HG03460 (cell line): Measurements from ENCODE around the gene BTBD3.

Experiments
- ATAC-seq: cut with Tn5 transposase; IDR thresholded peaks from one replicate; pipeline ENCODE4 v1.9.1; 2021; ENCODE audit not compliant: unreplicated experiment

The BTBD3 gene

DNA sequence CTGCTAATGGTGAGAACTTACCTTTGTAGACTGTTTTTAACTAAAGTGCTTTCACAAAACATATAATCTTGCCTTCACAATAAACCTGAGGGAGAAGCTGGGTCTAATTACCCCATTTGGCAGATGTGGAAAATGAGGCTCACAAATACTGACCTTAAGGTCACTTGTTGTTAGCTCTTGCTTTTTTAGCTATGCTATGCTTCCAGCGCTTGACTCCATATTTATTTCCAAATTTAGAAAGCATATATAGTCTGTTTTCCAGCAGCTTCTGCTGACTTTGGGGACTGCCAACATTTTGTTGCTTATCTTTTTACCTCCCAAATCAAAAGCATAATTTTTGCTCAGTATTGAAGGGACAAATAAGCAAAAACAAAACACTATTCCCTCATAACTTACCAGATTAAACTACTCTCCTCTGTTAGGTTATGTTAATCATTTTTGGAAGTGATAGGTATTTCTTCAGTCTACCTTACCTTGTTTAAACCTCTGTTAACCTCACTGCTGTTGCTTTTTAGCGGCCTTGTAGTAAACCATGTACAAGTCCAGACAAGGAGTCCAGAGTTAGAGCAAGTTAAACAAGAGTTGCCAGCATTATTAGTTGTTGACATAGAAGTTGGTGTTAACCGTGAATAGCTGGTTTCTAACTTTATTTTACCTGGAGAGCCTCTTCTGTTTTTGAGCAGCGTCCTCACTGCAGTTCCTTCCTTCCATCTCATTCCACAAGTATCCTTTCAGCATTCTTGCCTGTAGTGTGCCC lies 4.9 kb upstream of the BTBD3 start:
- ATAC-seq = no peak

DNA sequence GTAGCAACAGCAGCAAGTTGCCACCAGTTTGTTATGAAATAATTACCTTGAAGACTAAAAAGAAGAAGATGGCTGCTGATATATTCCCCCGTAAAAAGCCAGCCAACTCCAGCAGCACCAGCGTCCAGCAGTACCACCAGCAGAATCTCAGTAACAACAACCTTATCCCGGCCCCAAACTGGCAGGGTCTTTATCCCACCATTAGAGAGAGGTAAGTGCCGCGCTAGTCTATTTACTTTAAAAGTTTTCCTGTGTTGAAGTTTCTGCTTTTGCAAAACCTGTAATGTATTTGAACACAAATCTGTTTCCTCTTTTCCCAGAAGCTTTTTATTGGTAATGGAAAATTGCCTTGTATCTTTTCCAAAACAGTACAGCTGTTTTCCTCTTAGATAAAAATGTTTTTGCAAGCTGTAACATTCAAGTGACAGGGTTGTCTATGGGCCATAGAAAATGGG lies 725 bp downstream of the BTBD3 start:
- ATAC-seq = no peak

DNA sequence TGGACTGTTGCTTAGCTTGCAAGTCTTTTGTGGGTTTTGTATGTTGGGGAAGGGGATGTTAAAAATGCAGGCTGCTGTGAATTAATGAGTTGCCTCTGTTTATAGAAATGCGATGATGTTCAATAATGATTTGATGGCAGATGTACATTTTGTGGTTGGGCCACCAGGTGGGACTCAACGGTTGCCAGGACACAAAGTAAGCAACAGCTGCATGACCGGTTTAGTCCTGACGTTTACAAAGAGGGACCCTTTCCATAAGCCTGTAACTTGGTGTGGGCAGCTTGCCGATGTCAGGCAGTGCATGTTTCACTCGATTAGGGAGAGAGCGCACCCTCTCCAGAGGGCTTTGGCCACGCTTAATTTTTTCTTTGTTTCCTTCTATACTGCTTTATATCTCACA lies 1.3 kb downstream of the BTBD3 start:
- ATAC-seq = no peak

DNA sequence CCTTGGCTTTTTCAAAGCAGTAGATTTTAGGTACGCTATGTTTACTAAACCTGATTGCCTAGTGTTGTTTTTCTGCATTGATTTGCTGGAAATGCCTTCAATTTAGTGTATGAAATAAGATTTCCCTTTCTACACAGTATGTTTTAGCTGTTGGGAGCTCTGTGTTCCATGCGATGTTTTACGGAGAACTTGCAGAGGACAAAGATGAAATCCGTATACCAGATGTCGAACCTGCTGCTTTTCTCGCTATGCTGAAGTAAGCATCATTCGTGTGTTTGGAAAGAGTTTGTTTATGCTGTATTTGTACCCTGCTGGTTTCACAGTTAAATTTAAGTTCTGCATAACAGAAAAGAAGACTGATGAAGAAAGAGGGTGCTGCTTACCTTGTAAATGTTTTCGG lies 1.9 kb downstream of the BTBD3 start:
- ATAC-seq = no peak

DNA sequence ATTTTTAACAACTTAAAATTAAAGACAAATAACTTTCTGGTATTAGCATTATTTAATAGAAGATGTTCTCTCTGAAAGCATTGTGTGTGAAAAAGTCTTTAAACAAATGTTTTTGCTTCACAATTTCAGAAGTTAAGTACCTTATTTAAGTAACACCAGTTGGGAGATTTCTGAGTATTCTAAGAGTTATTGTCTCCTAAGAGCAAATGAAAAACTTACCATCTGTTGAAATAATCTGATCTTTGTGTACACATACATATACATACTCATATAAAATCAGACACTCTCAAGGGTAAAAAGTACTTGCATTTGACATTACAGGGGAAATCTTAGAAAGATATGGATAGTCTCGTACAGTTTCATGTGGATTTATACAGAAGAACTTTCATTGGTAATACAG lies 2.4 kb downstream of the BTBD3 start:
- no peak for ATAC-seq

DNA sequence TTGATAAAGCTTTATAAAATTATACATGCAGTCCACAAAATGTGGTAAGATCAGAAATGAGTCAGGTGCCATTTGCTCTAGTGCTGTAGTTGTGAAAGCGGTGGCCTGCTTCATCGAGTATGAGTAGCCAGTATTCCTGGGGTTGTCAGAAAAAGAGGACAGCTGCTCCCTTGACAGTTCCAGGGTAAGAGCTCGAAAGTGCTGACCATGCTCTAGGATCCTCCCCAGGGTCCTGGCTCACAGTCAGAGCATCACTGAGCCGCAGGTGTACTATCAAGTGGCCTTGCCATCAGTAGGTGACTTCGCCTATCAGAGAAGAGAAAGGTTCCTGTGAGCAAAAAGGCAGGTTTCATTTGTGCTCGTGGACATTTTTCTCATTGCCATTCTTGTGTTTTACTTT lies 3.6 kb downstream of the BTBD3 start:
- ATAC-seq = no peak

DNA sequence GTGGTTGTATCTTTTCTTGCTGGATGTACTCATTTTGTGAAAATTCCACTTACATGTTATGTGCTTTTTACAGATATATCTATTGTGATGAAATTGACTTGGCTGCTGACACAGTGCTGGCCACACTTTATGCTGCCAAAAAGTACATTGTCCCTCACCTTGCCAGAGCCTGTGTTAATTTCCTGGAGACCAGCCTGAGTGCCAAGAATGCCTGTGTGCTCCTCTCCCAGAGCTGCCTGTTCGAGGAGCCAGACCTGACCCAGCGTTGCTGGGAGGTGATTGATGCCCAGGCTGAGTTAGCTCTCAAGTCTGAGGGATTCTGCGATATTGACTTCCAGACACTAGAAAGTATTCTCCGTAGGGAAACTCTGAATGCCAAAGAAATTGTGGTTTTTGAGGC lies 4.9 kb downstream of the BTBD3 start:
- no peak for ATAC-seq

DNA sequence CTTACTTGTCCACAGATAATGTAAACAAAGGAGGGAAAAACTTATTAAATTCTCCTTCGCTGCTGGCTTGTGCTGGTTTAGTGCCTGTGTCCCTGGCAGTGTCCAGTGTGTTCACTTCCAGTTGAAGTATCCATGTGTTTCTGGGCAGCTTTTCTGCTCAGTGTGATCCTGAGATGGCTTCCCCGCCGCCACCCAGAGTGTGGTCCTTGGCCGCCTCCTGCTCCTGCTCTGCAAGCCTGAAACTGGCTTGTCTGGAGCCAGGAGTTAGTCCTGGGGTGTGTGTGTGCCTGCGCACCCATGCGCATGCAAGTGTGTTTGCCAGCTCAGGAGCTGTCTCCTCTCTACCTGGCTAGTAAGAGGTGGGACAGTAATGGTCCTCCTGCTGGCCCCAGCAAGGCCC lies 7.2 kb downstream of the BTBD3 start:
- no peak for ATAC-seq

DNA sequence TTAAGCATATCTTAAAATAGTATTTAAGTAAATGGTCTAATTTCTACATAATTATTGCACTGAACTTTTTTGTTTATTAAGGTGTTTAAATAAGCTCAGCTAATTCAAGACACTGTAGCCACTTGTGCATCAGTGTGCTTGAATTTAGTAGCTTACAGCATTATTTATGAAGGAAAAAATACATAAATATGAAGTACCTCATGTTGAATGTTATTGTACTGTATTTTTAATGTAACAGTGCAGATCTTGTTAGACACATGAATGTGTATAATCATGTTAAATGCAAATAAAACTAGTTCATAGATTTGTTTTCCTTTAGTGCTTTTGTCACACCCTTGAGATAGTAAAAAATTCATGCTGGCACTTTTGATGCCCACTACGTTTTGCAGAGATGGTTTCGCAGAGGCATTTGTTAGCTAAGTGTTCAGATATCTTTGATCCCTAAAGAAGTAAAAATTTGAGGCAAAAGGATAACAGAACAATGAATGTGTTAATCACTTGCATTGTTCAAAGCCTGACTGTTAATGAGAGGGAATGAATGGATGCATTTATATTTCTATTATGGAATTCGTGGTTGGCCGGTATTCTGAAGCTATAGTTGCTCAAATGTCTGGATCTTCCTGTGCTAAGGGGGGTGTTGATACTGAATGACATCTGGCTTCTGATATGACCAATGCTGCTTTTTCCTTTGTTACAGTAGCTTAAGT lies 8.8 kb downstream of the BTBD3 start:
- no peak for ATAC-seq

DNA sequence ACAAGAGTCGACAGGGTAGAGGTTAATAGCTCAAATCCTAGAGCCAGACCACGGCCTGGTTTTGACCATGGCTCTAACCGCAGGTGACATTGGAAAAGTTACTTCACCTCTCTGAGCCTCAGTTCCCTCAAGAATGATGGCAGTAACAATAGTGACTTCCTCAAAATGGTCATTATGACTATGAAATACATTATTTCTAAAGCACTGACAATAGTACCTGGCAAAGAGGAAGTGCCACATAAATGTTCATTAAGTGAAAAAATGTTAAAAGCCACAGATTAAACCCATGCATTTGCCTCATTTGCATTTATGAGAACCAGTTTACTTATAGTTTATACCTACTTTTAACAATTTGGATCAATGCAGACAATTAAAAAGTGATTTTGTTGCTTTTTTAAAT lies 12.3 kb downstream of the BTBD3 start:
- ATAC-seq = no peak

DNA sequence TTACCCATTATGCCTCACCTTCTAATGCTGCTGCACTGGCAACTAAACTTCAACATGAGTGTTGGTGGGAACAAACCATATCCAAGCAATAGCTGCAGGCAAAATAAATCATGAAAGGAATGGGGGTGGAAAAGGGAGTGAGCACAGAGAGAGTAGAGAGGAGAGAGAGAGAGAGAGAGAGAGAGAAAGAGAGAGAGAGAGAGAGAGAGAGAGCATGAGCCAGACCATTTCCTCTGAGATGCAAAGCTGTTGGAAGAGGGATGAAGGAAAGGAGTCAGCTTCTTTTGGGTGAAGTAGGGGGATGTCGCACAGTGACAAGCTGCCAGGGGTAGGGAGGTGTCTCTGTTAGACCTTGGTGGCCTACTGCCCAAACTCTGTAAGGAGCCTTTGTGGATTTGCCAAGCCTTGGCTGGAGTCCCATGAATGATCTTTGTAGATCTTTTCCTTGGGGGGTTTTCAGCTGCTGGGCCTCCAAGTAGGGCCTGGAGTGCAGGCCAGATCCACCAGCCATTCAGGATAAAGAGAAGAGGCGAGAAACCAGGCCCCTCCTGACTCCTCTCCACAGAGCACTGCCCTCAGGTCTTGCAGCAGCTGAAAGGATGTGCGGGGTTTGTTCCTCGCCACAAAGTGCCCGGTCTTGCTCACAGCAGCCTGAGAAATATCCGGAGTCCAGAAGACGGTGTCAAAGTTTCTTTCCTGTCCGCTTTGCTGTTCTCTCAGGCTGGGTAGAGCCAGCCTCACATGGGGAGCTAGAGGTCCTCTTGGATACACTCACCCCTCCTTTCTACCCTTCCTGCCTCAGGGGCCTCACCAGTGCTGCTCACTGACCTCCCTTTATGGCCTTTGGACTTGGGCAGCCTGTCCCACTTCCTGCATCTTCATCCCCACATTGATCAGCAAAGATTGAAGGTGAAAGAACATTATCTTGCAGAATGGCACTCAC lies 17.8 kb downstream of the BTBD3 start:
- ATAC-seq = no peak

DNA sequence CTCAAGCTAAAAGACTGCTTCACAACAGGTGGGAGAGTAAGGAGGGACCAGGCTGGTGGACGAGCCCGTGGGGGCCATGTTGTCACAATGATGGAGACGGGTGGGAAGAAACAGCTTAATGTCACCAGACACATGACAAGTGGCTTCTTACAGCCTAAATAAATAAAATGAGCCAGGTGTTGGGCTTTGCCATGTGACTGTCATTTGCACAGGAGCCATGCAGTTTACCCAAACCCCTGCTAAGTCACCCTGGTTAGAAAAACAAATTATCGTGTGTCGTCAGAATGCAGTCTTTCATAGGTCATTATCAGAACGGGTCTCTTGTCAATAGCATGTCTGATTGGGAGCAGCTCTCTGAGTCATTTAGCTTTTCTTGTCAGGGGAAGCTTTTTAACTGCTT lies 18.5 kb downstream of the BTBD3 start:
- ATAC-seq = no peak

DNA sequence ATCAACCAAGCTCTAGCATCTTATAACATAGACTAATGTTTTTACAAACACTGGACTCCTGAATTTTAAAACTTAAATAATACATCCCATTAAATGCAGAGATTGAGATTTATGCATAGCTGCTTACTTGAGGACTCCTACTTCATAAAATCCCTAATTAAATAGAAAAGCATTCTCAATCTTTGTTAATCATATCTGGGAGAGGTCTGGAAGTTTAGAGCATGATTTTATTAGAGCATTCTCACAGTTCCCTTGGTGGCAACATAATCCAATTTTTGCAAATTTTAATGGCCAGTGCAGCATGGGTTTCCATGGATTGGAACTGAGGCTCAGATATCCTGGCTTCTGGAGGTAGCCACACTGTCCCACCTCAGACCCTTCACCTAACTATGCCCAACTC lies 19.5 kb downstream of the BTBD3 start:
- no peak for ATAC-seq

DNA sequence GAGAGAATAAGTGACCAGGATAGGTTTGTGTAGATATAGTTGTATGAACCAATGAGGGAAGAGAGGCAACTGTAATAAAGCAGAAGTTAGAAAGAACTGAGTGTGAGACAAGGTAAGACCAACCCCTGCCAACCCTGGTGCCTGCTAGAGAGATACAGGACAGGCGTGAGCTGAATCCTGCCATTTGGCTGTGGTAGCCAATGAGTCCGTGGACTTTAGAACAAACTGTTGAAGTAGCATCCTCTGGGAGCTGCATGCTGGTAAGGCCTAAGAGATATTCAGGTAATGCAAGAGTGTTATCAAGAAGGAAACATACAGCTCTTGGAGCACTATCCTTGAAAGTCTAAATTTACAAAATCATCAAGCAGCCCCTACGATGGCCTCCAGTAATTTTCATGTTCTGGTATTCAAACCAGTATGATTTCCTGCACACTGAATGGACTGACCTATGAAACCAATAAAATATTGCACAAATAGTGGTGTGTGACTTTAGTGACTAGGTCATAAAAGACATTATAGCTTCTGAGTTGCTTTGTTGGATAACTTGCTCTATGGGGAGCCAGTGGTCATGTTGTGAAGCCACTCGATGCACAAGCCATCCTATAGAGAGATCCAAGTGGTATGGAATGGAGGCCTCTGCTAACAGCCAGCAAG lies 24.0 kb downstream of the BTBD3 start:
- no peak for ATAC-seq

DNA sequence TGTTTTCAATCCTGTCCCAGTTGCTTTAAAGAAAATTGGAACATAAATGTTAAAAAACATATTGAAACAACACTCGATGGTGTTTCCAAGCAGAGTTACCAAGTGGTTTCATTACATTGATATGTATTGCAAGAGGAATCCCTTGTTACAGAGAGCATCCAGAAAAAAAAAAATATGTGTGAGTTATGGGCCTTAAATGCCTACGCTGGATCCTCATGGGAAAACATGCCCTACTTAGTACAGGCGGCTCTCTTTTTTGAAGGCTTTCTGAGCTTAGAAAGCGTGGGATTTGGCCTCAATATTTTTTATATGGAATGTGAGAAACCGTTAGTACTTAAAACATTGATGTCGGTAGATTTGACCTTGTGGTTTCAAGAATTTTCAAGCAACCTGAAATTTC lies 26.1 kb downstream of the BTBD3 start:
- no peak for ATAC-seq

DNA sequence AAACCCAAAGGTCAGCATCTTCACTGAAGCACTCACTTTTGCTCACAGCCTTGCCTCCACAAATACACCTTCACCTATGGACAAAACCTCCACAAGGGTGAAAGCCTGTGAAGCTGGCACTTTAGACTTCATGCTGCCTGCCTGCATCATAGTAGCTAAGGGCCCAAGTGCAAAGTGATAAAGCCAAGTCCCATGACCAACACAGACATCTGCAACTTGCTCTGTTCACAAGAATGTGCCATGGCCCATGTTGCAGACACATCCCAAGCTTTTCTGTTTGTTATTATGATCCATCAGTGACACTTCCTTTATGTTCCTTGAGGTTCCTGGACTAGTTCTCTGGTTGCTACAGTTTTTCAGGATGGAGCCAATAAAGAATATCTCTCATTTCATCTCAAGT lies 31.1 kb downstream of the BTBD3 start:
- ATAC-seq = no peak

DNA sequence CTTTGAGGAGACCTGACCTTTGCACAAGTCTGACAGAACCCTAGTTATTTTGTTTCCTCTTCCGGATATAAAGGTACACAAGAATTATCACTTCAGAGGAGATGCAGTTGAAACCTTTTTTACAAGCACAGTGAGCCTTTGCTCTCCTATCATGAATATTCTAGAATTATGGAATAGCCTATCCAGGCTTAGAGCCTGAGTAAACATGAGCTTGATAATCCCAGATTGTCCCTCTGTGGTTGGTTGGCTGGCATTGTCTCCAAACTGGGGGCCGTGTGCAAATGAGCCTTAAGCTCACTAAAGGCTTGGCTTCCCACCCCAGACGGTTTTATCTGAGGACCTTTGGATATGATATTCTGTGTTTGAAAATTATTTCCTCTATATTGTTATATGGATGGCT lies 32.0 kb downstream of the BTBD3 start:
- ATAC-seq = no peak

DNA sequence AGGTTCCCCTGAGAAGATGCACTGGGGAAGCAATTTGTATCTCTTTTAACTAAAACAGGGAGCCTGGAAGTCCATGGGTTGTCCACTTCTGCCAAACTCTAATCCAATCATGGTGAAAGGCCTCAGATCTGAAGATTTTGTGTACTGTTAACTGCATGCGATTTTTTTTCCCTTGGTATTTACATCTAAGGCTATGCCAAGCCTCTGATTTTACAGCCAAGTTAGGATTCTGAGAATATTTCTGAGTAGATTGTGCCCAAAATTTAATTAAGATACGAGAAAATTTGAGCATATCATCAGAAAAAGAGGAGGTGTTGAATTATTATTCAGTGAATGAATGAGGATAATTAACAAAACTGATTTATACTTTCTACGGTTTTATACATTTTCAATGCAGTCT lies 34.0 kb downstream of the BTBD3 start:
- no peak for ATAC-seq

DNA sequence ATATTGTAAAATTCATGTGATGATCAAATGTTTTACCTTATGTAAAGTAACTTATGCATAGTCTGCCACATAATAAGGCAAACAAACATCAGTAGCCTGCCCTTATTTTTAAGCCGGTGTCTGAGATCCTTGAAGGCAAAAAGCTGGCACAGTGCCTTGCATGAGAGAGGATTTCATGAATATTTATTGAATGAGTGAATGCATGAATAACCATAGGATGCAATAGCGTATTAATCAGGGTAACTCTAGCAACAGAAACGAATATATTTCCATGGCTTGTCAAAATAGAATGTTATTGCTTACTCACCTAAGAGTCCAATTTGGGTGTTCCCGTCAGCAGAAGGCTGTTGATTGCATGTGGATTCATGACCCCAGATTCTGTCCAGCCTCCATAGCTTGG lies 34.9 kb downstream of the BTBD3 start:
- ATAC-seq = no peak

DNA sequence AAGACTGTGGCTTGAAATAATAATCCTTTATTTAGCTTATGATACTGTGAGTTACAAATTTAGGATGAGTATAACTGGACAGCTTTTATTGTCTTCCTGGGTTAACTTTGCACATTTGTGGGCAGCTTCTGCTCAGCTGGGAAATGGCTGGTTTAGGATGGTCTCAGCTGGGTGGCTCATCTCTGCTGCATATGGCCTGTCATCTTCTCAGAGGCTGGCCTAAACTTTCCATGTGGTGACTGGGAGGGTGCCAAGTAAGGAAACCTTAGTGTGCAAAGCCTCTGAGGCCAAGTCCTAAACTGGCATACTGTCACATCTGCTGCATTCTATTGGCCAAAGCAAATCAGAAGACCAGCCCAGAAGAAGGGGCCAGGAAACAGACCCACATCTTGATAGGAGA lies 40.2 kb downstream of the BTBD3 start:
- ATAC-seq = no peak

DNA sequence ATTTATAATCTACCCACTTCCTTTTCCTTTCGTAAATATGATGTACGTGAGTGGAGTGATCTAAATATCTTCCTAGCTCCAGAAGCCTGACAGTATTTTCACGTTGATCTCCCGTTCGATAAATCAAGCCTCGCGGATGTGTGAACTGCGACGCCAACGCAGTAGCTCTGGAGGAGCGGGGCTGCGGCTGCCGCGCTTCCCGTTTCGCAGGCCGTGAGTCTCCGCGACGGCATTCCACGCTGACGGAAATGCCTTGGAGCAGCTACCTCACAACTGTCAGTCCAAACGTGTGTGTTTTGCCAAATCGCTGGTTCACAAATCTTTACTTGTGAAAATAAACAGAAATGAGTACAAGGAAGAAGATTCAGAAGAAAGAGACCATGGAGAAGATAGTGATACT lies 41.2 kb downstream of the BTBD3 start:
- no peak for ATAC-seq
